Liver (tissue), 3 donors: ENCODE measurements around the gene KIF26B.

Experiments
- ATF3 ChIP-seq: IDR thresholded peaks from 2 replicates; pipeline ENCODE4 v1.6.1; 2016; ENCODE audit warnings: antibody characterized with exemption
- CTCF ChIP-seq: fragments of 150-350 bp; IDR thresholded peaks from 2 replicates; pipeline ENCODE4 v1.5.1; 2017; ENCODE audit warnings: improper control_type of control experiment, low read depth, low read length; ENCODE audit not compliant: missing input control
- FOXA1 ChIP-seq: IDR thresholded peaks from 2 replicates; pipeline ENCODE4 v1.6.1; 2016; ENCODE audit warnings: antibody characterized with exemption
- MAX ChIP-seq: IDR thresholded peaks from 2 replicates; pipeline ENCODE4 v1.6.1; 2016; ENCODE audit warnings: antibody characterized with exemption
- RAD21 ChIP-seq, 2 donors: IDR thresholded peaks; 2 replicates each; pipeline ENCODE4 v1.6.1; 2016; ENCODE audit warnings: antibody characterized with exemption in 2 of 2, mild to moderate bottlenecking in 2 of 2
- RXRA ChIP-seq, 2 donors: IDR thresholded peaks; 2 replicates each; pipeline ENCODE4 v1.6.1; 2017 to 2018; ENCODE audit warnings: antibody characterized with exemption in 2 of 2, mild to moderate bottlenecking in 1 of 2
- TAF1 ChIP-seq: conservative IDR thresholded peaks from 2 replicates; pipeline ENCODE4 v1.6.1; 2016; ENCODE audit warnings: antibody characterized with exemption, mild to moderate bottlenecking
- YY1 ChIP-seq: IDR thresholded peaks from 2 replicates; pipeline ENCODE4 v1.6.1; 2016; ENCODE audit warnings: antibody characterized with exemption, mild to moderate bottlenecking
- TF ChIP-seq, protein P1 (sequence below): IDR thresholded peaks from 2 replicates; pipeline ENCODE4 v1.6.1; 2016; ENCODE audit warnings: antibody characterized with exemption, mild to moderate bottlenecking
- TF ChIP-seq, protein P2 (sequence below): IDR thresholded peaks from 2 replicates; pipeline ENCODE4 v1.6.1; 2016; ENCODE audit warnings: antibody characterized with exemption
- donor health status: healthy.
- donor health status: healthy.

- TF ChIP-seq MAX (no peak), ATF3 (no peak), CTCF (no peak), YY1 (no peak), FOXA1 (no peak), TAF1 (no peak), RAD21 (IDR thresholded peaks at IDR 0.05) (no peak), RXRA (IDR thresholded peaks at IDR 0.05) (no peak)
- TF ChIP-seq, protein P1, sequence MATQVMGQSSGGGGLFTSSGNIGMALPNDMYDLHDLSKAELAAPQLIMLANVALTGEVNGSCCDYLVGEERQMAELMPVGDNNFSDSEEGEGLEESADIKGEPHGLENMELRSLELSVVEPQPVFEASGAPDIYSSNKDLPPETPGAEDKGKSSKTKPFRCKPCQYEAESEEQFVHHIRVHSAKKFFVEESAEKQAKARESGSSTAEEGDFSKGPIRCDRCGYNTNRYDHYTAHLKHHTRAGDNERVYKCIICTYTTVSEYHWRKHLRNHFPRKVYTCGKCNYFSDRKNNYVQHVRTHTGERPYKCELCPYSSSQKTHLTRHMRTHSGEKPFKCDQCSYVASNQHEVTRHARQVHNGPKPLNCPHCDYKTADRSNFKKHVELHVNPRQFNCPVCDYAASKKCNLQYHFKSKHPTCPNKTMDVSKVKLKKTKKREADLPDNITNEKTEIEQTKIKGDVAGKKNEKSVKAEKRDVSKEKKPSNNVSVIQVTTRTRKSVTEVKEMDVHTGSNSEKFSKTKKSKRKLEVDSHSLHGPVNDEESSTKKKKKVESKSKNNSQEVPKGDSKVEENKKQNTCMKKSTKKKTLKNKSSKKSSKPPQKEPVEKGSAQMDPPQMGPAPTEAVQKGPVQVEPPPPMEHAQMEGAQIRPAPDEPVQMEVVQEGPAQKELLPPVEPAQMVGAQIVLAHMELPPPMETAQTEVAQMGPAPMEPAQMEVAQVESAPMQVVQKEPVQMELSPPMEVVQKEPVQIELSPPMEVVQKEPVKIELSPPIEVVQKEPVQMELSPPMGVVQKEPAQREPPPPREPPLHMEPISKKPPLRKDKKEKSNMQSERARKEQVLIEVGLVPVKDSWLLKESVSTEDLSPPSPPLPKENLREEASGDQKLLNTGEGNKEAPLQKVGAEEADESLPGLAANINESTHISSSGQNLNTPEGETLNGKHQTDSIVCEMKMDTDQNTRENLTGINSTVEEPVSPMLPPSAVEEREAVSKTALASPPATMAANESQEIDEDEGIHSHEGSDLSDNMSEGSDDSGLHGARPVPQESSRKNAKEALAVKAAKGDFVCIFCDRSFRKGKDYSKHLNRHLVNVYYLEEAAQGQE: no peak
- TF ChIP-seq, protein P2, sequence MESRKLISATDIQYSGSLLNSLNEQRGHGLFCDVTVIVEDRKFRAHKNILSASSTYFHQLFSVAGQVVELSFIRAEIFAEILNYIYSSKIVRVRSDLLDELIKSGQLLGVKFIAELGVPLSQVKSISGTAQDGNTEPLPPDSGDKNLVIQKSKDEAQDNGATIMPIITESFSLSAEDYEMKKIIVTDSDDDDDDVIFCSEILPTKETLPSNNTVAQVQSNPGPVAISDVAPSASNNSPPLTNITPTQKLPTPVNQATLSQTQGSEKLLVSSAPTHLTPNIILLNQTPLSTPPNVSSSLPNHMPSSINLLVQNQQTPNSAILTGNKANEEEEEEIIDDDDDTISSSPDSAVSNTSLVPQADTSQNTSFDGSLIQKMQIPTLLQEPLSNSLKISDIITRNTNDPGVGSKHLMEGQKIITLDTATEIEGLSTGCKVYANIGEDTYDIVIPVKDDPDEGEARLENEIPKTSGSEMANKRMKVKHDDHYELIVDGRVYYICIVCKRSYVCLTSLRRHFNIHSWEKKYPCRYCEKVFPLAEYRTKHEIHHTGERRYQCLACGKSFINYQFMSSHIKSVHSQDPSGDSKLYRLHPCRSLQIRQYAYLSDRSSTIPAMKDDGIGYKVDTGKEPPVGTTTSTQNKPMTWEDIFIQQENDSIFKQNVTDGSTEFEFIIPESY: no peak
These were observed 13.3 kb downstream of the KIF26B start for GRCh38 chr1:245168086-245168485.
